MM.1S (cell line): Measurements from ENCODE around the gene COBL.

ENCODE experiments used
- EZH2 ChIP-seq: fragments of 300-600 bp; sonication (generic); optimal IDR thresholded peaks from 2 replicates; pipeline ENCODE3; 2017; ENCODE audit warnings: low read depth, mild to moderate bottlenecking, antibody characterized with exemption, low read length, mixed read lengths
- TF ChIP-seq, protein P1 (sequence below): fragments of 300-600 bp; sonication (generic); IDR thresholded peaks from 2 replicates; pipeline ENCODE4 v1.5.1; 2016; ENCODE audit warnings: antibody characterized with exemption, low read length, mixed read lengths

DNA sequence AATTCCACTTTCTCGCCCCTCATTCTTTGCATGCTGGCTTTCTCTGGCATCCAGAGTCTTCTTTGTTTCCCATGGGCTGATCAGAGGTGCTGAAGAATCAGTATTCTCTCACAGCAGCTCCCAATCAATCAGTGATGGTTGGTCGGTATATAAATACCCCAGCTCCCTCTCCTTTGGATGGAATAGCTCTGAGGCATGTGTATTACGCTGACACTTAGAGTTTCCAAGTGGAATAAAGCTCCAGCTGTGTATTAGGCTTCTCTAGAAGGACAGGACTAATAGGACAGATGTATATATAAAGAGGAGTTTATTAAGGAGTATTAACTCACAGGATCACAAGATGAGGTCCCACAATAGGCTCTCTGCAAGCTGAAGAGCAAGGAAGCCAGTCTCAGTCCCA lies 315.7 kb downstream of the COBL start:
- TF ChIP-seq, protein P1, sequence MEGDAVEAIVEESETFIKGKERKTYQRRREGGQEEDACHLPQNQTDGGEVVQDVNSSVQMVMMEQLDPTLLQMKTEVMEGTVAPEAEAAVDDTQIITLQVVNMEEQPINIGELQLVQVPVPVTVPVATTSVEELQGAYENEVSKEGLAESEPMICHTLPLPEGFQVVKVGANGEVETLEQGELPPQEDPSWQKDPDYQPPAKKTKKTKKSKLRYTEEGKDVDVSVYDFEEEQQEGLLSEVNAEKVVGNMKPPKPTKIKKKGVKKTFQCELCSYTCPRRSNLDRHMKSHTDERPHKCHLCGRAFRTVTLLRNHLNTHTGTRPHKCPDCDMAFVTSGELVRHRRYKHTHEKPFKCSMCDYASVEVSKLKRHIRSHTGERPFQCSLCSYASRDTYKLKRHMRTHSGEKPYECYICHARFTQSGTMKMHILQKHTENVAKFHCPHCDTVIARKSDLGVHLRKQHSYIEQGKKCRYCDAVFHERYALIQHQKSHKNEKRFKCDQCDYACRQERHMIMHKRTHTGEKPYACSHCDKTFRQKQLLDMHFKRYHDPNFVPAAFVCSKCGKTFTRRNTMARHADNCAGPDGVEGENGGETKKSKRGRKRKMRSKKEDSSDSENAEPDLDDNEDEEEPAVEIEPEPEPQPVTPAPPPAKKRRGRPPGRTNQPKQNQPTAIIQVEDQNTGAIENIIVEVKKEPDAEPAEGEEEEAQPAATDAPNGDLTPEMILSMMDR = no peak
- TF ChIP-seq EZH2 = no peak
